ENCODE results near the gene PRAC1.
A peak's percentile ranks its signal among the peaks of the same experiment; 100 is the strongest.

PRAC1 gene

GRCh38 chr17:48747445-48748363 is 25.4 kb upstream of the PRAC1 start:
- DNase-seq (ENCODE audit: low read depth): no peak

GRCh38 chr17:48746916-48747444 is 24.7 kb upstream of the PRAC1 start:
- DNase-seq (ENCODE audit: low read depth): no peak

GRCh38 chr17:48745381-48746275 is 23.3 kb upstream of the PRAC1 start:
- DNase-seq (ENCODE audit: low read depth): no peak

GRCh38 chr17:48740537-48740936 is 18.2 kb upstream of the PRAC1 start:
- no peak for DNase-seq (ENCODE audit: low read depth)

GRCh38 chr17:48738803-48739526 is 16.6 kb upstream of the PRAC1 start:
- DNase-seq (ENCODE audit: low read depth): no peak

- DNase-seq (ENCODE audit: low read depth): no peak
These were observed 16.1 kb upstream of the PRAC1 start for GRCh38 chr17:48738424-48738802.

- no peak for DNase-seq (ENCODE audit: low read depth)
These were observed 15.2 kb upstream of the PRAC1 start for GRCh38 chr17:48737330-48738043.

GRCh38 chr17:48735062-48735351 is 12.7 kb upstream of the PRAC1 start:
- DNase-seq (ENCODE audit: low read depth): no peak

- no peak for DNase-seq (ENCODE audit: low read depth)
These were observed 12.2 kb upstream of the PRAC1 start for GRCh38 chr17:48734333-48735061.

GRCh38 chr17:48733632-48734328 is 11.5 kb upstream of the PRAC1 start:
- DNase-seq (ENCODE audit: low read depth): no peak

GRCh38 chr17:48732688-48733629 is 10.6 kb upstream of the PRAC1 start:
- no peak for DNase-seq (ENCODE audit: low read depth)

GRCh38 chr17:48731355-48731754 is 9.0 kb upstream of the PRAC1 start:
- no peak for DNase-seq (ENCODE audit: low read depth)

- DNase-seq (ENCODE audit: low read depth): no peak
These were observed 7.9 kb upstream of the PRAC1 start for GRCh38 chr17:48730240-48730550.

- no peak for DNase-seq (ENCODE audit: low read depth)
These were observed 7.3 kb upstream of the PRAC1 start for GRCh38 chr17:48729335-48730239.

GRCh38 chr17:48728232-48729231 is 6.2 kb upstream of the PRAC1 start, which contains the start of gene HOXB13:
Gene HOXB13 (minus strand): TSS chr17:48728750. CDS start chr17:48728593, 157 bp downstream.
- peak; percentile 16 for DNase-seq (ENCODE audit: low read depth)

GRCh38 chr17:48727415-48728175 is 5.3 kb upstream of the PRAC1 start:
- no peak for DNase-seq (ENCODE audit: low read depth)

Data from activated T-helper 9 cell treated with anti-CD3 and anti-CD28 coated beads, Interleukin-2, amount 50 U/mL, for 16 hours (primary cell).